Activated CD8-positive, alpha-beta T cell treated with anti-CD3 and anti-CD28 coated beads for 36 hours (primary cell): ENCODE measurements around the gene CHRNE. TPM values are rescaled to one million over a fixed set of nuclear protein-coding genes. Genes with fewer than 3 reads are reported as not detected.

Experiments used
- ATAC-seq: fragments of 200-7000 bp; cut with Tn5 transposase; one replicate; pipeline ENCODE4 v1.10.0; 2021; ENCODE audit warnings: mild to moderate bottlenecking, moderate library complexity
- CTCF ChIA-PET: fragments of 350-600 bp; sonication (Branson Sonifier 250); formaldehyde crosslinking; loops from one replicate; lab custom pipeline; 2021; ENCODE audit warnings: antibody characterized with exemption; lab: Charles Lee
- POLR2A ChIA-PET: fragments of 350-600 bp; sonication (Branson Sonifier 250); formaldehyde crosslinking; loops from one replicate; lab custom pipeline; 2021; ENCODE audit warnings: antibody characterized with exemption; lab: Charles Lee
- DNase-seq: peaks from one replicate; pipeline ENCODE4 v3.0.0-alpha.2; 2020
- H3K27ac Mint-ChIP-seq: one replicate; pipeline ENCODE4 v1.8.0; 2021; ENCODE audit warnings: mild to moderate bottlenecking, mixed read lengths
- H3K27me3 Mint-ChIP-seq: one replicate; pipeline ENCODE4 v1.8.0; 2021; ENCODE audit warnings: mixed read lengths
- H3K36me3 Mint-ChIP-seq: one replicate; pipeline ENCODE4 v1.8.0; 2021; ENCODE audit warnings: low read depth, mixed read lengths
- H3K4me1 Mint-ChIP-seq: one replicate; pipeline ENCODE4 v1.8.0; 2021; ENCODE audit warnings: low read depth, mixed read lengths
- H3K4me3 Mint-ChIP-seq: one replicate; pipeline ENCODE4 v1.8.0; 2021; ENCODE audit warnings: mild to moderate bottlenecking, moderate library complexity, mixed read lengths
- H3K9me3 Mint-ChIP-seq: one replicate; pipeline ENCODE4 v1.8.0; 2021; ENCODE audit warnings: mixed read lengths
- CTCF ChIP-seq: fragments of 200-600 bp; IDR thresholded peaks from one replicate; pipeline ENCODE4 v1.8.0; 2022; ENCODE audit warnings: antibody characterized with exemption, mild to moderate bottlenecking
- intact Hi-C: fragments of 100-400 bp; cut with micrococcal nuclease; formaldehyde crosslinking; loops from one replicate; pipeline ENCODE4 v1.10.0; 2022
- total RNA-seq, 2 experiments: library from RNA; stranded (reverse); gene quantifications; one replicate each; pipeline ENCODE4 v1.2.3, GENCODE V29; 2021

CHRNE gene
- total RNA-seq, 2 experiments from 2014 or later: 0.45 to 0.78 TPM

- H3K9me3 Mint-ChIP-seq: no peaks in the 10 kb centered on the region
- no peak for TF ChIP-seq CTCF
- H3K27me3 Mint-ChIP-seq: no peaks in the 10 kb centered on the region
- intact Hi-C loops: loop anchor here (10.0 kb wide), 1 partner anchor 162 kb away; no protein-coding TSS in a partner anchor
- ATAC-seq (no peak), DNase-seq (no peak)
- peaks cover 34% of the 10 kb centered on the region for H3K4me1 Mint-ChIP-seq
- CTCF ChIA-PET: interaction anchor here (0.8 to 2.4 kb wide), 16 partner anchors 12 to 336 kb away, joined by 3 to 19 read pairs (median 4); partner anchors contain the start of genes PSMB6, RNF167, SLC25A11 and SPAG7
- H3K36me3 Mint-ChIP-seq: peaks cover 14% of the 10 kb centered on the region
- peak overlapping the region; percentile 75 for H3K27ac Mint-ChIP-seq
- POLR2A ChIA-PET: interaction anchor here (1.1 to 5.8 kb wide), 4 partner anchors 20 to 45 kb away, joined by 3 to 41 read pairs (median 6); partner anchors contain the start of genes PFN1, RNF167 and SLC25A11
- no peak overlapping the region for H3K4me3 Mint-ChIP-seq
These were observed 358 bp downstream of the CHRNE start for GRCh38 chr17:4902540-4902939.

DNA sequence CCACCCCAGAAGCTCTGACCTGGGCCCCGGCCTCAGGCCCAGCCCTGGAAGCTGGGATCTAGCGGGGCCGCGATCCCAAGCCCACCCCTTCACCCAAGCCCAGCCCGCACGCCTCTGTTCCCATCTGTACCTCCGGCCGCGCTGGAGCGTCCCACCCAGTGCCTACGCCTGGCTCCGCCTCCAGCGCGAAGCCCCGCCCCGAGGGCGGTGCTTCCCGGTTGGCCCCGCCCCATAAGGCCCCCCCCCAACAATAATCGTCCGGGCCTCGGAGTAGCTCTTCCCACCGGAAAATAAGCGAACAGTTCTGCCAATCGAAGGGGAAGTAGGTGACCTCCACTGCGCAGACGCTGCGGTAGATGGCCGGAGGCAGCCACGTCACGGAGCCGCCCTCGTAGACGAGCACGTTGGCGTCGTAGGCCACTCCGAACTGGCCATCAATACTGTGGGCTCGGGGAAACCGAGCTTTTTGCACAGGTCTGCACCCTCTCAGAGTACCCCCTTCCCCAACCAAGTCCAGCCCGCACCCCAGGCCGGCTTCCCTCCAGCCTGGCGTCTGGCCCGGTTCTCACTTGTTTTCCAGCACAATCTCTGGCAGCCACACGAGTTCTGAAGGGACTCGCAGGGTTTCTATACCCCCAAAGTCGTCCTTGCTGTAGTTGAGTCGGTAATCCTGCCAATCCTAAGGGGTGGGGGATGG lies 1.1 kb downstream of the CHRNE start:
- no peak for TF ChIP-seq CTCF
- CTCF ChIA-PET: interaction anchor here (1.2 to 2.4 kb wide), 6 partner anchors 12 to 335 kb away, joined by 3 to 19 read pairs (median 7); partner anchors contain the start of genes PSMB6, RNF167 and SLC25A11
- peaks cover 16% of the 10 kb centered on the region for H3K36me3 Mint-ChIP-seq
- no peaks in the 10 kb centered on the region for H3K9me3 Mint-ChIP-seq
- no peak overlapping the region for H3K27ac Mint-ChIP-seq
- DNase-seq (peak; percentile 20), ATAC-seq (no peak)
- intact Hi-C loops: loop anchor here (10.0 kb wide), 1 partner anchor 163 kb away; no protein-coding TSS in a partner anchor
- POLR2A ChIA-PET: interaction anchor here (0.6 to 5.8 kb wide), 8 partner anchors 7 to 201 kb away, joined by 3 to 41 read pairs (median 4); partner anchors contain the start of genes ARRB2, PFN1, RNF167 and SLC25A11
- H3K4me1 Mint-ChIP-seq: peaks cover 34% of the 10 kb centered on the region
- H3K4me3 Mint-ChIP-seq: peak overlapping the region; percentile 94
- no peaks in the 10 kb centered on the region for H3K27me3 Mint-ChIP-seq

- POLR2A ChIA-PET: interaction anchor here (0.6 to 5.8 kb wide), 10 partner anchors 8 to 201 kb away, joined by 3 to 41 read pairs (median 6); partner anchors contain the start of genes ARRB2, PELP1, PFN1 and RNF167
- Mint-ChIP-seq H3K36me3 (peaks cover 16% of the 10 kb centered on the region), H3K9me3 (no peaks in the 10 kb centered on the region), H3K27me3 (no peaks in the 10 kb centered on the region), H3K4me1 (peaks cover 34% of the 10 kb centered on the region), H3K4me3 (peak overlapping the region; percentile 94), H3K27ac (peak overlapping the region; percentile 57)
- ATAC-seq (no peak), DNase-seq (no peak)
- intact Hi-C loops: loop anchor here (10.0 kb wide), 1 partner anchor 164 kb away; no protein-coding TSS in a partner anchor
- CTCF ChIA-PET: interaction anchor here (1.2 to 1.4 kb wide), 2 partner anchors 56 to 335 kb away, joined by 3 read pairs; no protein-coding TSS in a partner anchor
- TF ChIP-seq CTCF: no peak
These were observed 1.7 kb downstream of the CHRNE start for GRCh38 chr17:4901108-4901647.

GRCh38 chr17:4900231-4901107 lies 2.4 kb downstream of the CHRNE start:
- intact Hi-C loops: loop anchor here (10.0 kb wide), 1 partner anchor 164 kb away; no protein-coding TSS in a partner anchor
- POLR2A ChIA-PET: interaction anchor here (0.6 to 5.8 kb wide), 11 partner anchors 8 to 197 kb away, joined by 3 to 41 read pairs (median 7); partner anchors contain the start of genes ARRB2, PELP1, PFN1 and PLD2
- peaks cover 34% of the 10 kb centered on the region for H3K4me1 Mint-ChIP-seq
- no peaks in the 10 kb centered on the region for H3K9me3 Mint-ChIP-seq
- H3K27me3 Mint-ChIP-seq: no peaks in the 10 kb centered on the region
- peak overlapping the region; percentile 94 for H3K27ac Mint-ChIP-seq
- no peak for TF ChIP-seq CTCF
- peak; percentile 24 for ATAC-seq
- CTCF ChIA-PET: interaction anchor here (0.6 to 2.5 kb wide), 6 partner anchors 8 to 110 kb away, joined by 3 to 23 read pairs (median 4); no protein-coding TSS in a partner anchor
- H3K4me3 Mint-ChIP-seq: peak overlapping the region; percentile 94
- DNase-seq: peak; percentile 68
- H3K36me3 Mint-ChIP-seq: peaks cover 16% of the 10 kb centered on the region
